ENCODE results near the gene RNF130. TPM values are rescaled to one million over a fixed set of nuclear protein-coding genes. Genes with fewer than 3 reads are reported as not detected.

The RNF130 gene
- total and polyA plus RNA-seq, 4 donors: 24.9 to 93.1 (median 51.4) TPM

GRCh38 chr5:179927824-179928223 is 143.7 kb downstream of the RNF130 start:
- Histone ChIP-seq H3K9ac (ENCODE audit: low read depth in 1 of 2, low read length in 2 of 2) (no peak overlapping the region), H3K27me3 (ENCODE audit: control insufficient read depth in 4 of 4, insufficient read depth in 4 of 4, low read length in 3 of 4) (no peaks in the 10 kb centered on the region), H3K36me3 (ENCODE audit: control insufficient read depth in 4 of 4, insufficient read depth in 3 of 4, low read depth in 1 of 4, low read length in 3 of 4) (no peaks in the 10 kb centered on the region), H3K4me3 (ENCODE audit: low read depth in 1 of 3, low read length in 3 of 3) (no peak overlapping the region), H3K9me3 (ENCODE audit: control insufficient read depth in 4 of 4, low read length in 3 of 4) (no peaks in the 10 kb centered on the region), H3K27ac (ENCODE audit: low read depth in 1 of 2, low read length in 2 of 2) (no peak overlapping the region), H3K4me1 (ENCODE audit: control insufficient read depth in 4 of 4, insufficient read depth in 4 of 4, low read length in 3 of 4) (no peaks in the 10 kb centered on the region)
- WGBS: 92% methylated on average over 7 of the region's 7 CpGs
- TF ChIP-seq, protein P1, sequence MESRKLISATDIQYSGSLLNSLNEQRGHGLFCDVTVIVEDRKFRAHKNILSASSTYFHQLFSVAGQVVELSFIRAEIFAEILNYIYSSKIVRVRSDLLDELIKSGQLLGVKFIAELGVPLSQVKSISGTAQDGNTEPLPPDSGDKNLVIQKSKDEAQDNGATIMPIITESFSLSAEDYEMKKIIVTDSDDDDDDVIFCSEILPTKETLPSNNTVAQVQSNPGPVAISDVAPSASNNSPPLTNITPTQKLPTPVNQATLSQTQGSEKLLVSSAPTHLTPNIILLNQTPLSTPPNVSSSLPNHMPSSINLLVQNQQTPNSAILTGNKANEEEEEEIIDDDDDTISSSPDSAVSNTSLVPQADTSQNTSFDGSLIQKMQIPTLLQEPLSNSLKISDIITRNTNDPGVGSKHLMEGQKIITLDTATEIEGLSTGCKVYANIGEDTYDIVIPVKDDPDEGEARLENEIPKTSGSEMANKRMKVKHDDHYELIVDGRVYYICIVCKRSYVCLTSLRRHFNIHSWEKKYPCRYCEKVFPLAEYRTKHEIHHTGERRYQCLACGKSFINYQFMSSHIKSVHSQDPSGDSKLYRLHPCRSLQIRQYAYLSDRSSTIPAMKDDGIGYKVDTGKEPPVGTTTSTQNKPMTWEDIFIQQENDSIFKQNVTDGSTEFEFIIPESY (IDR thresholded peaks at IDR 0.05): no peak
- TF ChIP-seq ATF3 (IDR thresholded peaks at IDR 0.05) (no peak), YY1 (IDR thresholded peaks at IDR 0.05) (no peak), GABPA (IDR thresholded peaks at IDR 0.05 in 1 of 2, conservative IDR thresholded peaks at IDR 0.05 in 1 of 2) (no peak), HNF4G (IDR thresholded peaks at IDR 0.05) (no peak), MAX (IDR thresholded peaks at IDR 0.05) (no peak), FOXA2 (IDR thresholded peaks at IDR 0.05) (no peak), REST (IDR thresholded peaks at IDR 0.05) (no peak), FOXA1 (IDR thresholded peaks at IDR 0.05) (no peak), RXRA (IDR thresholded peaks at IDR 0.05) (no peak), SP1 (IDR thresholded peaks at IDR 0.05) (no peak), RAD21 (IDR thresholded peaks at IDR 0.05) (no peak)
- TF ChIP-seq, protein P2, sequence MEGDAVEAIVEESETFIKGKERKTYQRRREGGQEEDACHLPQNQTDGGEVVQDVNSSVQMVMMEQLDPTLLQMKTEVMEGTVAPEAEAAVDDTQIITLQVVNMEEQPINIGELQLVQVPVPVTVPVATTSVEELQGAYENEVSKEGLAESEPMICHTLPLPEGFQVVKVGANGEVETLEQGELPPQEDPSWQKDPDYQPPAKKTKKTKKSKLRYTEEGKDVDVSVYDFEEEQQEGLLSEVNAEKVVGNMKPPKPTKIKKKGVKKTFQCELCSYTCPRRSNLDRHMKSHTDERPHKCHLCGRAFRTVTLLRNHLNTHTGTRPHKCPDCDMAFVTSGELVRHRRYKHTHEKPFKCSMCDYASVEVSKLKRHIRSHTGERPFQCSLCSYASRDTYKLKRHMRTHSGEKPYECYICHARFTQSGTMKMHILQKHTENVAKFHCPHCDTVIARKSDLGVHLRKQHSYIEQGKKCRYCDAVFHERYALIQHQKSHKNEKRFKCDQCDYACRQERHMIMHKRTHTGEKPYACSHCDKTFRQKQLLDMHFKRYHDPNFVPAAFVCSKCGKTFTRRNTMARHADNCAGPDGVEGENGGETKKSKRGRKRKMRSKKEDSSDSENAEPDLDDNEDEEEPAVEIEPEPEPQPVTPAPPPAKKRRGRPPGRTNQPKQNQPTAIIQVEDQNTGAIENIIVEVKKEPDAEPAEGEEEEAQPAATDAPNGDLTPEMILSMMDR (IDR thresholded peaks at IDR 0.05; ENCODE audit: low read depth, low read length, missing input control): no peak
- no peak for DNase-seq (ENCODE audit: low spot score)

GRCh38 chr5:179926657-179927056 is 144.9 kb downstream of the RNF130 start:
- Histone ChIP-seq H3K27me3 (ENCODE audit: control insufficient read depth in 4 of 4, insufficient read depth in 4 of 4, low read length in 3 of 4) (no peaks in the 10 kb centered on the region), H3K27ac (ENCODE audit: low read depth in 1 of 2, low read length in 2 of 2) (no peak overlapping the region), H3K9me3 (ENCODE audit: control insufficient read depth in 4 of 4, low read length in 3 of 4) (no peaks in the 10 kb centered on the region), H3K9ac (ENCODE audit: low read depth in 1 of 2, low read length in 2 of 2) (no peak overlapping the region), H3K4me1 (ENCODE audit: control insufficient read depth in 4 of 4, insufficient read depth in 4 of 4, low read length in 3 of 4) (no peaks in the 10 kb centered on the region), H3K4me3 (ENCODE audit: low read depth in 1 of 3, low read length in 3 of 3) (no peak overlapping the region), H3K36me3 (ENCODE audit: control insufficient read depth in 4 of 4, insufficient read depth in 3 of 4, low read depth in 1 of 4, low read length in 3 of 4) (no peaks in the 10 kb centered on the region)
- no peak for TF ChIP-seq RAD21 (IDR thresholded peaks at IDR 0.05)
- no peak for TF ChIP-seq SP1 (IDR thresholded peaks at IDR 0.05)
- no peak for TF ChIP-seq REST (IDR thresholded peaks at IDR 0.05)
- TF ChIP-seq FOXA1 (IDR thresholded peaks at IDR 0.05): no peak
- TF ChIP-seq HNF4G (IDR thresholded peaks at IDR 0.05): no peak
- no peak for TF ChIP-seq EGR1 (IDR thresholded peaks at IDR 0.05; ENCODE audit: low read depth in 2 of 2)
- TF ChIP-seq GABPA (IDR thresholded peaks at IDR 0.05 in 1 of 2, conservative IDR thresholded peaks at IDR 0.05 in 1 of 2): no peak
- TF ChIP-seq, protein P1 (IDR thresholded peaks at IDR 0.05): no peak
- TF ChIP-seq YY1 (IDR thresholded peaks at IDR 0.05): no peak
- no peak for TF ChIP-seq RXRA (IDR thresholded peaks at IDR 0.05)
- DNase-seq (ENCODE audit: low spot score): no peak
- WGBS: 93% methylated on average over 8 of the region's 8 CpGs
